Naive B cell (primary cell): ENCODE data around the gene C16orf86. TPM values are rescaled to one million over a fixed set of nuclear protein-coding genes. Genes with fewer than 3 reads are reported as not detected.

ENCODE experiments used
- ATAC-seq, 2 donors: fragments of 150-1000 bp; cut with Tn5 transposase; 2 replicates each; pipeline ENCODE4 v1.10.0; 2021; ENCODE audit warnings: low read depth in 2 of 2, mild to moderate bottlenecking in 2 of 2, moderate library complexity in 2 of 2
- DNase-seq: peaks from one replicate; pipeline ENCODE4 v3.0.0; 2022
- H3K27ac Mint-ChIP-seq, 6 donors: one replicate each; pipeline ENCODE4 v1.8.0; 2020 to 2022; ENCODE audit warnings: mild to moderate bottlenecking in 6 of 6, mixed read lengths in 6 of 6, moderate library complexity in 5 of 6, inconsistent platforms in 2 of 6
- H3K27me3 Mint-ChIP-seq, 3 donors: one replicate each; pipeline ENCODE4 v1.8.0; 2021 to 2022; ENCODE audit warnings: mixed read lengths in 3 of 3, mild to moderate bottlenecking in 1 of 3
- H3K36me3 Mint-ChIP-seq, 2 donors: one replicate each; pipeline ENCODE4 v1.8.0; 2020 to 2022; ENCODE audit warnings: mixed read lengths in 2 of 2, inconsistent platforms in 1 of 2, mild to moderate bottlenecking in 1 of 2
- H3K4me1 Mint-ChIP-seq, 3 donors: one replicate each; pipeline ENCODE4 v1.8.0; 2020 to 2022; ENCODE audit warnings: mixed read lengths in 3 of 3, inconsistent platforms in 1 of 3, mild to moderate bottlenecking in 1 of 3, moderate library complexity in 1 of 3
- H3K4me3 Mint-ChIP-seq, 8 donors: one replicate each; pipeline ENCODE4 v1.8.0; 2020 to 2022; ENCODE audit warnings: mild to moderate bottlenecking in 8 of 8, mixed read lengths in 8 of 8, moderate library complexity in 8 of 8, inconsistent platforms in 2 of 8
- H3K9me3 Mint-ChIP-seq, 7 donors: one replicate each; pipeline ENCODE4 v1.8.0; 2020 to 2022; ENCODE audit warnings: mixed read lengths in 7 of 7, mild to moderate bottlenecking in 5 of 7, inconsistent platforms in 2 of 7, moderate library complexity in 1 of 7
- polyA plus RNA-seq, 6 donors: library from polyadenylated mRNA; unstranded; fragments of 300-500 nt; fragmentation: Illumina TruSeq; gene quantifications; one replicate each; pipeline ENCODE4 v1.2.3, GENCODE V29; 2021; ENCODE audit warnings: low read depth in 6 of 6

Gene C16orf86
- polyA plus RNA-seq, 6 donors from 2014 or later: 10.3 to 12.5 (median 11.1) TPM

DNA sequence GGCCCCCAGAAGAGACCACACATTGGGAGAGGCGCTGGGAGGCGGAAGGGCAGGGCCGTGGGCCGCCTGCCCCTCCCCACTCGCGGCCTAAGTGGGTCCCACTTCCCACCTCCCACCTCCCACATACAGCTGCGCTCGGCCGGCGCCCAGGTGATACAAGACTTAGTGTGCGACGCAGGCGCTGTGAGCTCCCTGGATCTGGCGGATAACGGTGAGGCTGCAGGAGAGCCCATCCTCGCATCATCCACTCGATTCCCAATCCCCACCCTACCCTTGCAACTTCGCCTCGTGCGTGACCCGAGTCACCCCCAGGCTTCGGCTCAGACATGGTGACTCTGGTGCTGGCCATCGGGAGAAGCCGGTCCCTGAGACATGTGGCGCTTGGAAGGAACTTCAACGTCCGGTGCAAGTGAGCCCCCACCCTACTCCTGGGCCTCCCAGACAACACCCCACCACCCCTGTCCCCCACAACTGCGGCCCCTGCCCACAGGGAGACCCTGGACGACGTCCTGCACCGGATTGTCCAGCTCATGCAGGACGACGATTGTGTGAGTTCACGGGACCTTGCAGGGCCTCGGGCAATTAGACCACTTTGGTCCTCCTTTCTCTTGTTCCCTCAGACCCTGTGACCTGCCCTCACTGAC, 17.7 kb upstream of the C16orf86 start:
- H3K4me1 Mint-ChIP-seq: peaks cover 14 to 34% (median 19%) of the 10 kb centered on the region in 3 donors
- H3K36me3 Mint-ChIP-seq: peaks cover 8 to 14% of the 10 kb centered on the region in 2 donors
- H3K4me3 Mint-ChIP-seq: peak overlapping the region in 2 of 8 donors; percentile 23 to 74
- no peaks in the 10 kb centered on the region for H3K9me3 Mint-ChIP-seq
- peak overlapping the region in 1 of 6 donors; percentile 63 for H3K27ac Mint-ChIP-seq
- no peak for ATAC-seq
- no peak for DNase-seq
- no peaks in the 10 kb centered on the region for H3K27me3 Mint-ChIP-seq

DNA sequence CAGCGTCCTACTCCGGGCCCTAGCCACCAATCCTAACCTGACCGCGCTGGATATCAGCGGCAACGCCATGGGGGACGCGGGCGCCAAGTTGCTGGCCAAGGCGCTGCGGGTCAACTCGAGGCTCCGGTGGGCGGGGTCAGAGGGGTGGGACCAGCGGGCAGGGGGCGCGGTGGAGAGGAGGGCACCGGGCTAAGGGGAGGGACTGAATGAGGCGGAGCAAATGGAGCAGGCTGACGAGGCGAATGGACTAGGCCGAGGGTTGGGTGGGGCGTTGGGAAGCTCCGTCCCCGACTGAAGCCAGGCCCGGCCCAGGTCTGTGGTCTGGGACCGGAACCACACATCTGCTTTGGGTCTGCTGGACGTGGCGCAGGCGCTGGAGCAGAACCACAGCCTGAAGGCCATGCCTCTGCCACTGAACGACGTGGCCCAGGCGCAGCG, 17.1 kb upstream of the C16orf86 start:
- no peaks in the 10 kb centered on the region for H3K27me3 Mint-ChIP-seq
- H3K4me3 Mint-ChIP-seq: peak overlapping the region in 1 of 8 donors; percentile 74
- peaks cover 8 to 14% of the 10 kb centered on the region in 2 donors for H3K36me3 Mint-ChIP-seq
- H3K9me3 Mint-ChIP-seq: no peaks in the 10 kb centered on the region
- DNase-seq: no peak
- H3K27ac Mint-ChIP-seq: peak overlapping the region in 1 of 6 donors; percentile 63
- ATAC-seq: no peak
- H3K4me1 Mint-ChIP-seq: peaks cover 9 to 28% (median 16%) of the 10 kb centered on the region in 3 donors

DNA sequence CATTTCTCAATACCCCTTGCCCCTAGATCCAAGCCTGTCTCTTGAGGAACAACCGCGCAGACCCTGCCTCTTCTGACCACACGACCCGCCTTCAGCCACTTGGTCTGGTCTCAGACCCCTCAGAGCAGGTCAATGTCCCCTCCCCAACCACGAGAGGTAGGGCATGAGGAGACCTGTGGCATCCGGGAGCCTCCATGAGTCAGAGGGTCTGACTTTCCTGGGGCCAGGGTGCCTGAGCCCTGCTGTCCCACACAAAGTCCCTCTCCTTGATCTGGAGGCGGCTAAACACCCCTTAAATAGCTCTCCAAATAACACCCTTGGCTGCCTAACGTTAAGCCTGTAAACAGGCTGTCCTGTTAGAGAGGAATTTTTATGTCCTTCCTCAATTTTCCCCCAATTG, 16.6 kb upstream of the C16orf86 start:
- no peak for DNase-seq
- Mint-ChIP-seq H3K27me3 (no peaks in the 10 kb centered on the region), H3K4me1 (peaks cover 8 to 26% (median 15%) of the 10 kb centered on the region in 3 donors), H3K4me3 (peak overlapping the region in 2 of 8 donors; percentile 28 to 45), H3K27ac (peak overlapping the region in 1 of 6 donors; percentile 86), H3K36me3 (peaks cover 8 to 14% of the 10 kb centered on the region in 2 donors), H3K9me3 (no peaks in the 10 kb centered on the region)
- no peak for ATAC-seq

DNA sequence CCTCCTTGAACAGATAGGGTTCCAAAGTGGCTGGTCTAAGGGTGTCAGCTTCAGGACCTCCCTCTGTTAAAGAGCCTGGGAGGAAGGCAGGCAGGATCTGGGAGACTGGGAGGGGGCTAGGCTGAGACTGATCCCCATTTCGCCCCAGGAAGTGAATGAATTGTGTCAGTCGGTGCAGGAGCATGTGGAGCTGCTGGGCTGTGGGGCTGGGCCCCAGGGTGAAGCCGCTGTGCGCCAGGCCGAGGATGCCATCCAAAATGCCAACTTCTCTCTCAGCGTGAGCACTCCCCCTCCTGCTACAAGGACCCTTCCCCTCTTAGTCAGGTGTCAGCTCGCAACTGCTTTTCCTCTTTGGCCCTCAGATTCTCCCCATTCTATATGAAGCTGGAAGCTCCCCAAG, 15.6 kb upstream of the C16orf86 start:
- no peak for ATAC-seq
- Mint-ChIP-seq H3K36me3 (peaks cover 8 to 22% of the 10 kb centered on the region in 2 donors), H3K27ac (peak overlapping the region in 2 of 6 donors; percentile 27 to 86), H3K4me1 (peaks cover 8 to 20% (median 19%) of the 10 kb centered on the region in 3 donors), H3K9me3 (no peaks in the 10 kb centered on the region), H3K4me3 (peak overlapping the region in 1 of 8 donors; percentile 28), H3K27me3 (no peaks in the 10 kb centered on the region)
- no peak for DNase-seq

DNA sequence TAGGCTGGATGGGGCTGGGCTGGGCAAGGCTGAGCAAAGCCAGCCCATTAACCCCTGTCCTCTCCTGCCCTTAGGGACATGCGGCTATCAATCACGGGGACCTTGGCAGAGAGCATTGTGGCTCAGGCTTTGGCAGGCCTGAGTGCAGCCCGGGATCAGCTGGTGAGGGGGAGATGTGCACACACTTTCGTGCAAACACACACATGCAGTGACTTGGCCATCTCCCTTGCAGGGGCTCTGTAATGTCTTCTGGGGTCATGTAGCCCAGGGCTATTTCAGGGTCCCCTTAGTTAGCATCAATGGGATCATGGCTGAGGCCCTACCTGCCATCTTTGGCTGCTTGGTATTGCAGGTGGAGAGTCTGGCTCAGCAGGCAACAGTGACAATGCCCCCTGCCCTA, 14.8 kb upstream of the C16orf86 start:
- Mint-ChIP-seq H3K4me3 (peak overlapping the region in 2 of 8 donors; percentile 39 to 48), H3K36me3 (peaks cover 8 to 22% of the 10 kb centered on the region in 2 donors), H3K9me3 (no peaks in the 10 kb centered on the region), H3K27ac (peak overlapping the region in 4 of 6 donors; percentile 57 to 82 (median 66)), H3K27me3 (no peaks in the 10 kb centered on the region), H3K4me1 (peaks cover 6 to 20% (median 14%) of the 10 kb centered on the region in 3 donors)
- ATAC-seq (no peak), DNase-seq (no peak)

DNA sequence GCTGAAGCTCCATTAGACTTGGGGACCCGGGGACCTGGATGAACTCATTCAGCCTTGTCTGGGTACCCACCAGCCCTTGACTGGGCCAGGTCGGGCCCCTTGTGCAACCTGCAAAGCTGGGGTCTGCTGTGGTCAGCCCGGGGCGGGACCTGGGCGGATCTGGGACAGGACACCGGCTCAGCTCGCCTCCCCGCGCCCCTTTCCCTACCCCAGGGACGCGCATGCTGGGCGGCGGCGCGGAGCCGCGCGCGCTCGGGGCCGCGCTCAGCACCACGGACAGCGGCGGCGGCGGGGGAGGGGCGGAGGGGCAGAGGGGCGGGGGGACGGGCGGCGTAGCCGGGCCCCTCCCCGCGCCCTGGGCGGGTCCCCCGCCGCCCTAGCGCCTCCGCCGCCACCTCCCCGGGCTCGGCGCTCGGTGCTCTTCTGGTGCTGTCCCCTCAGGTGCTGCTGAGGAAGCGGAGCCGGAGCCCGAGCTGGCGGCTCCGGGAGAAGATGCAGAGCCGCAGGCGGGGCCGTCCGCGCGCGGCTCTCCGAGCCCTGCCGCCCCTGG, 14.0 kb upstream of the C16orf86 start:
- Mint-ChIP-seq H3K9me3 (no peaks in the 10 kb centered on the region), H3K27me3 (no peaks in the 10 kb centered on the region), H3K36me3 (peaks cover 8 to 22% of the 10 kb centered on the region in 2 donors), H3K4me1 (peaks cover 6 to 20% (median 14%) of the 10 kb centered on the region in 3 donors), H3K4me3 (no peak overlapping the region), H3K27ac (no peak overlapping the region)
- DNase-seq: no peak
- ATAC-seq: no peak

DNA sequence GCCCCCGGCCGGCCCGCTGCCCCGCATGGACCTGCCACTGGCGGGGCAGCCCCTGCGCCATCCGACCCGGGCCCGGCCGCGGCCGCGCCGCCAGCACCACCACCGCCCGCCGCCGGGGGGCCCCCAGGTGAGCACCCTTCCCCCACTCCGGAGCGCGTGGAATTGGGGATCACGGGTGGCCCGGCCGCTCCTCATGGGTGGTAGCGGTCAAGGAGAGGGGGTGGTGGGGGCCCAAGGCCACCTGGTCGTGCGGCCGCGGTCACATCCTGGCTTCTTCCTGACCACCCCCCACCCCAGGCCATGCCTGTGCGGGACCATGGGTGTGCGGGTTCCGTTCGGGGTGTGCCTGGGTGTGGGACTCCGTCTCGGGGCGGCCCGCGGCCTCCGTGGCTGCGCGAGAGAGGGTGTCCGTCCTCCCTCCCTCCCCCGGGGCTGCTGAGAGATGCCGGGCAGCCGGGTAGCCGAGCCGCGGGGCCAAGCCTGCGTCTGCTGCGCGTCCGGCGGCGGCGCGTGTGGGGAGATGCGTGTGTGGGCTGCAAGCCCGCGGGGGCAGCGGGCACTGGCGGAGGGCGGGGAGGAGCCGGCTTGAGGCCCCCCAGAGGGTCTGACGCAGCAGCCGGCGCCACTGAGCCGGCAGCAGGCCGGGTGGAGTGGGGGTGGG, 13.4 kb upstream of the C16orf86 start:
- Mint-ChIP-seq H3K4me1 (peaks cover 10 to 20% (median 19%) of the 10 kb centered on the region in 3 donors), H3K27ac (no peak overlapping the region), H3K9me3 (no peaks in the 10 kb centered on the region), H3K4me3 (no peak overlapping the region), H3K27me3 (no peaks in the 10 kb centered on the region), H3K36me3 (peaks cover 8 to 22% of the 10 kb centered on the region in 2 donors)
- ATAC-seq: no peak
- DNase-seq: no peak

DNA sequence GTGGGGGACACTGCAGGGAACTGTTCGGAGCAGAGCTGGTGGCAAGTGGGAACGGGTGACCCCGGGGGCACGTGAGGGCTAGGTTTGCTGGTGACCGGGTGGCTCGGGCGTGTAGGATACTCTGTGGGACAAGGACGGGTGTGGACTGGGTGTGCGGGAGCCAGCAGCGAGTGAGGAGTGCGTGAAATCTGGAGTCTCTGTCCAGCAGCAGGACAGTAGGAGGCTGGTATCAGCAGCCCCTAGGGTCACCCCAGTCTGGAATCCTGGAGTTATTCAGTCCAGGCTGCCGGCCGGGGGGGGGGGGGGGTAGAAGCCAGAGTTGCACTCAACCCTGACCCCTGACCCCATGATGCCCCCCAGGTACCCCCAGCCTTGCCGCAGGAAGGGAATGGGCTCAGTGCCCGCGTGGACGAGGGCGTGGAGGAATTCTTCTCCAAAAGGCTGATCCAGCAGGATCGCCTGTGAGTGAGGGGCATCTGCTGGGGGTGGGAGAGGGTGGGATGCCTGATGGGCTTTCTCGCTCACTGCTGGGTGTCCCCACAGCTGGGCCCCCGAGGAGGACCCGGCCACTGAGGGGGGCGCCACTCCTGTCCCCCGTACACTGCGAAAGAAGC, 12.7 kb upstream of the C16orf86 start:
- Mint-ChIP-seq H3K27ac (peak overlapping the region in 1 of 6 donors; percentile 91), H3K36me3 (peaks cover 8 to 22% of the 10 kb centered on the region in 2 donors), H3K4me3 (no peak overlapping the region), H3K4me1 (peaks cover 16 to 25% (median 23%) of the 10 kb centered on the region in 3 donors), H3K27me3 (no peaks in the 10 kb centered on the region), H3K9me3 (no peaks in the 10 kb centered on the region)
- no peak for DNase-seq
- ATAC-seq: no peak

DNA sequence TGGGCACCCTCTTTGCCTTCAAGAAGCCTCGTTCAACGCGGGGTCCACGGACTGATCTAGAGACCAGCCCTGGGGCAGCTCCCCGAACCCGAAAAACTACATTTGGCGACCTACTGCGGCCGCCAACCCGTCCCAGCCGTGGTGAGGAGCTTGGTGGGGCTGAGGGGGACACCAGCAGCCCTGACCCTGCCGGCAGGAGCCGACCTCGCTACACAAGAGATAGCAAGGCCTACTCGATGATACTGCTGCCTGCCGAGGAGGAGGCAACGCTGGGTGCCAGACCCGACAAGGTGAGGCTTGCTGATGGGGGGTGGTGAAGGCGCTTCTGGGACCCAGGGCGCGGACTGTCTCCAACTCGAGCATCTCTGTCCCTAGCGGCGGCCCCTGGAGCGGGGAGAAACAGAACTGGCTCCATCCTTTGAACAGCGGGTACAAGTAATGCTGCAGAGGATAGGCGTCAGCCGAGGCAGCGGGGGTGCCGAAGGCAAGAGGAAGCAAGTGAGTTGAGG, 12.2 kb upstream of the C16orf86 start:
- ATAC-seq (no peak), DNase-seq (no peak)
- Mint-ChIP-seq H3K27me3 (no peaks in the 10 kb centered on the region), H3K36me3 (peaks cover 8 to 22% of the 10 kb centered on the region in 2 donors), H3K27ac (peak overlapping the region in 1 of 6 donors; percentile 53), H3K4me3 (no peak overlapping the region), H3K9me3 (no peaks in the 10 kb centered on the region), H3K4me1 (peaks cover 21 to 31% (median 28%) of the 10 kb centered on the region in 3 donors)

DNA sequence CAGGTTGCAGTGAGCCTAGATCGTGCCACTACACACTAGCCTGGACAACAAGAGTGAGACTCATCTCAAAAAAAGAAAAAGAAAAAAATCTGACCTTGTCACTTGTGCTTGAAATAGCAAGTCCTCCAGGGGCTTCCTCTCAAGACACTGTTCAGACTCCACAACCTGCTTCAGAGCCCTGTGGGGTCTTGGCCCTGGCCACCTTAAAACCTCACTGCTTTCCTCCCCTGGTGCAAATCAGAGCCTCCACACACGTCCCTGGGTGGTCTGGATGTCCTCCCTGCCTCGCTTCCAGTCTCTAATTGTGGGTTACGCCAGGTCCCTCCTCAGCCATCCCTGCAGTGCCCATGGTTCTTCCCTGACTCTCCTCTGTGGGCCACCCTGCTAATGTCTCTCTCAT, 11.3 kb upstream of the C16orf86 start:
- DNase-seq (no peak), ATAC-seq (no peak)
- H3K9me3 Mint-ChIP-seq: no peaks in the 10 kb centered on the region
- H3K4me3 Mint-ChIP-seq: peak overlapping the region in 1 of 8 donors; percentile 26
- H3K27me3 Mint-ChIP-seq: no peaks in the 10 kb centered on the region
- peaks cover 20 to 36% (median 26%) of the 10 kb centered on the region in 3 donors for H3K4me1 Mint-ChIP-seq
- H3K36me3 Mint-ChIP-seq: peaks cover 3 to 17% of the 10 kb centered on the region in 2 donors
- H3K27ac Mint-ChIP-seq: peak overlapping the region in 4 of 6 donors; percentile 75 to 89 (median 81)

DNA sequence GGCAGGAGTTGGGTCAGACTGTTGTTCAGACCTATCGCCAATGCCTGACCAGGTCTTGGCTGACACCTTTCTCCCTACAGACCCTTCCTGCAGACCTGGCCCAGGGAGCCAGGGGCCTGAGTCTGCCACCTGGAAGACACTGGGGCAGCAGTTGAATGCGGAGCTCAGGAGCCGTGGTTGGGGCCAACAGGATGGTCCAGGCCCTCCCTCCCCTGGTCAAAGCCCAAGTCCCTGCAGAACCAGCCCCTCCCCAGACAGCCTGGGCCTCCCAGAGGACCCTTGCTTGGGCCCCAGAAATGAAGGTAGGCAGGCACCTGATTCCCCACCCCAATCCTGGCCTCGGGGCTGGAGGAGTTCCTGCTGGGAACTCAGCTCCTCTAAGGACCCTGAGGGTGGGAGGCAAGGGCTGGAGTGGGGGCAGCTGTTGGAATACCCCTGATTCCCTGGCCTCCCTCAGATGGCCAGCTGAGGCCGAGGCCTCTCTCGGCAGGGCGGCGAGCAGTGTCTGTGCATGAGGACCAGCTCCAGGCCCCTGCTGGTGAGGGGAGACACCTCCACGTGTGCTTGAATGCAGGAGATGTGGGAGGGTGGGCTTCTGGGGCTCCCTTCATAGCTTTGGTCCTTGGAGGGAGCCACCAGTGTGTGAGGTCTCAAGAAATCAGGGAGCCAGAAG, 10.1 kb upstream of the C16orf86 start:
- H3K36me3 Mint-ChIP-seq: peaks cover 0 to 8% of the 10 kb centered on the region in 2 donors
- no peaks in the 10 kb centered on the region for H3K9me3 Mint-ChIP-seq
- ATAC-seq (no peak), DNase-seq (no peak)
- H3K4me1 Mint-ChIP-seq: peaks cover 22 to 35% (median 25%) of the 10 kb centered on the region in 3 donors
- no peak overlapping the region for H3K4me3 Mint-ChIP-seq
- H3K27ac Mint-ChIP-seq: peak overlapping the region in 1 of 6 donors; percentile 75
- no peaks in the 10 kb centered on the region for H3K27me3 Mint-ChIP-seq

DNA sequence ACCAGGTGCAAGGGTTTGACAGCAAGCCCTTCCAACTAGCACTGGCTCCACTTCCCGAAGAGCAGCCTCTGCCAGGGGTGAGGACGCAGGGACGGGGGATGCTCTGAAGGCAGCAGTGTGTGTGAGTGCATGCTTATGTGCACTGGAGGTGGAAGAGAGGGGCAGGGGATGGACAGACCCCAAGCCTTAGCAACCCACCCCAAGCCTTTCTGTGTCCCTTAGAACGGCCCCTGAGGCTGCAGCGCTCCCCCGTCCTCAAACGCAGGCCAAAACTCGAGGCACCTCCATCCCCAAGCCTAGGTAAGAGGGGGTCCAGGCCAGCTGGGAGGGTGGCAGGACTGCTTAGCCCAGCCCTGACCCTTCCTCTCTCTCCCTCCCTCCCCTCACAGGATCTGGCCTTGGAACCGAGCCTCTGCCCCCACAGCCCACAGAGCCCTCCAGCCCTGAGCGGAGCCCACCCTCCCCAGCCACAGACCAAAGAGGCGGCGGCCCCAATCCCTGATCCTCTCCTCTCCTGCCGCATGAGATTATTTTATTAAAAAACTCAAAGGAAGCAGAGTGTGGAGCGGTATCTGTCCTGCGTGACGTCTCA, 9.5 kb upstream of the C16orf86 start:
- DNase-seq: no peak
- no peak overlapping the region for H3K27ac Mint-ChIP-seq
- H3K4me1 Mint-ChIP-seq: peaks cover 23 to 33% (median 29%) of the 10 kb centered on the region in 3 donors
- peaks cover 0 to 8% of the 10 kb centered on the region in 2 donors for H3K36me3 Mint-ChIP-seq
- H3K9me3 Mint-ChIP-seq: no peaks in the 10 kb centered on the region
- no peaks in the 10 kb centered on the region for H3K27me3 Mint-ChIP-seq
- ATAC-seq: no peak
- H3K4me3 Mint-ChIP-seq: peak overlapping the region in 4 of 8 donors; percentile 21 to 44 (median 34)
